Measurements from ENCODE around the gene ABHD5. TPM values are rescaled to one million over a fixed set of nuclear protein-coding genes. Genes with fewer than 3 reads are reported as not detected.
"Not testable (repeated sequence)": the region's sequence is repeated elsewhere in the genome, so short reads cannot be mapped to it uniquely, and the experiment has no call there.

The ABHD5 gene
- total RNA-seq (2014; rRNA removed; shearing (Covaris generic)) = 21.8 and 24.5 TPM in 2 replicates

DNA sequence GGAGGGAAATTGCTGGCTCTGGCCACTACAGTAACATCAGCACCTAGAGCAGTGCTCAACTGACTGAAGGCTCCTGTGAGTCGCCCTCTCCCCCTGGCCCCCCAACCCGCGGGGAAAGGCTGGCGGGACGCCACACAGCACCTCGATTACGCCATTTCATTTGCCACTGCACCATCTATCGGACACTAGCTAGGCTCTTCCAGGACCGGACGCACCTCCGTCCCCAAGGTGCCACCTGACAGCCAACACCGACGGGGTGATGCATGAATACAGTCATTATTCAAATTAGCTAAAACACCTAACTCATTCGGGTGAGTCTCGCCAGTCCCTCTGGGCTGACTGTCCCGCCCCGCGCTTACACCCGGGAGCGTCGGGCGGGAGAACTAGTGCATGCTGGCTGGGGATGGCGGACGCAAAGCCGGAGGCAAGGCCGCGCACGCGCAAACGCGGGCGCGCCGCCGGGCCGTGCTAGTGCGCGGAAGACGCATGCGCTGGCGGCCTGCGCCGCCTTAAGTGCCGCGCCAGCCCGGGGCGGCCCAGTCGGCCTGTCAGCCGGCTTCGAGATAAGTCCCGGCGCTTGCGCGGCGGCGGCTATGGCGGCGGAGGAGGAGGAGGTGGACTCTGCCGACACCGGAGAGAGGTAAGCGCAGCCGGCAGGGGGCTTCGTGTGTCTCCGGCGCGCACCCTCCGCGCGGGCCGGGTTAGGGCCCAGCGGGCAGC lies at the start of gene ABHD5:
Gene ABHD5 (plus strand): TSS at position 539 of the 720 bp plus-strand sequence. CDS start 55 bp downstream, at position 594.
- Histone ChIP-seq H3K27me3 (ENCODE audit: control insufficient read depth, insufficient read depth, low read length) (peaks cover 2% of the 10 kb centered on the region; the same call in 1 of the 2 replicates), H3K36me3 (replicated peaks; ENCODE audit: control insufficient read depth, insufficient read depth, low read length) (no peaks in the 10 kb centered on the region), H3K4me3 (ENCODE audit: insufficient read depth, low read depth, low read length) (peak within 1 kb of the TSS; percentile 85)
- DNase-seq = peak; percentile 97

DNA sequence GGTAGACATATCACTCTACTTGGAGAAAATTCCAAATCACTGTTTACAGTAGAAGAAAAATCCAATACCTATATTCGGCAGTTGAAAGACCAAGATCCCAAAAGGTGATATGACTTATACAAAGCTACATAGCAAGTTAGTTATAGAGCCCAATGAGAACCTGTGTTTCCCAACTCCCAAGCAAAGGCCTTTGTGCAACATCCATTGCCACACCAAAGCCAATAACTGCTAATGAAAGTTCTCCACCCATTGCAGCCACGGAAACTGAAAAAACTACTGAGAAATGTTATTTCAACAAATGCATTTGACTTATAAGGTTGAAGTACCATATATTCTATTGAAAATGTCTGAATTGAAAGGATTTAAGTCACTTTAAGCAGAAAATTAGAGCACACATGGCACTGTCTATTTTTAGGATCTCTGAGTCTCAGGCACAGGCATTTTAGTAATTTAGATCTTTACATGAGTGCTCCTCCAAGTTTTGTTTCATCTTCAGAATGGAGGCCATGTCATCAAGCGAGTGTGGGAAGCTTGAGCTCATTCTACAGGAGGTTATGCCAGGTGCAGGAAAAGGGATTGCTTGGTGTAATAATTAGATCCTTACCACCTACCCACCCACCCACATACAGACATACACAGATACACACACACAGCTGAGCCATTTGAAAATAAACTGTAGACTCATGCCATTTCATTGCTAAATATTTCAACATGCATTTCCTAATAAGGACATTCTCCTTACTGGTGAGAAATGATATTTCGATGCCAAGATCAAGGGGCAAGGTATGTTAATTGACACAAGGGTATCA lies 49.2 kb upstream of the ABHD5 start:
- Histone ChIP-seq H3K36me3 (replicated peaks; ENCODE audit: control insufficient read depth, insufficient read depth, low read length) (no peaks in the 10 kb centered on the region), H3K4me3 (ENCODE audit: insufficient read depth, low read depth, low read length) (no peak overlapping the region), H3K27me3 (ENCODE audit: control insufficient read depth, insufficient read depth, low read length) (no peaks in the 10 kb centered on the region)
- no peak for DNase-seq

DNA sequence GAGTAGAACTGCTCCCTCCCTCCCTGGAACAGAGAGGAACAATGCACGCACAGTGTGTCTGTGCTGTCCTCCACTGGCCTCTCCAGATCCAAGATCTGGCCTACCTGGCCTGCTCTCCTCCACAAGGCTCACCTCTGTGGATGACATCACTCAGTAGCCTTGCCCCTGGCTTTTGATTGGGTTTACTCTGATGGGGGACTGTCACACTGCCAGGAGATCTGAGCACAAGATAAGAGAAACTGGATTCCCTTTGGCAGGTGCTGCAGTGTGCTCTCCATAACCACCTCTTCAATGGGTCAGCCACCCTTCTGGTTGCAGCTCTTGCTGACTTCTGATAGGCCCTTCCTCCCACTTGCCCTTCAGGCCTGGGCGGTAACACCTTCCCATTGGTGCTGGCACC lies 46.3 kb upstream of the ABHD5 start:
- Histone ChIP-seq H3K4me3 (ENCODE audit: insufficient read depth, low read depth, low read length) (no peak overlapping the region), H3K36me3 (replicated peaks; ENCODE audit: control insufficient read depth, insufficient read depth, low read length) (no peaks in the 10 kb centered on the region), H3K27me3 (ENCODE audit: control insufficient read depth, insufficient read depth, low read length) (no peaks in the 10 kb centered on the region)
- no peak for DNase-seq

DNA sequence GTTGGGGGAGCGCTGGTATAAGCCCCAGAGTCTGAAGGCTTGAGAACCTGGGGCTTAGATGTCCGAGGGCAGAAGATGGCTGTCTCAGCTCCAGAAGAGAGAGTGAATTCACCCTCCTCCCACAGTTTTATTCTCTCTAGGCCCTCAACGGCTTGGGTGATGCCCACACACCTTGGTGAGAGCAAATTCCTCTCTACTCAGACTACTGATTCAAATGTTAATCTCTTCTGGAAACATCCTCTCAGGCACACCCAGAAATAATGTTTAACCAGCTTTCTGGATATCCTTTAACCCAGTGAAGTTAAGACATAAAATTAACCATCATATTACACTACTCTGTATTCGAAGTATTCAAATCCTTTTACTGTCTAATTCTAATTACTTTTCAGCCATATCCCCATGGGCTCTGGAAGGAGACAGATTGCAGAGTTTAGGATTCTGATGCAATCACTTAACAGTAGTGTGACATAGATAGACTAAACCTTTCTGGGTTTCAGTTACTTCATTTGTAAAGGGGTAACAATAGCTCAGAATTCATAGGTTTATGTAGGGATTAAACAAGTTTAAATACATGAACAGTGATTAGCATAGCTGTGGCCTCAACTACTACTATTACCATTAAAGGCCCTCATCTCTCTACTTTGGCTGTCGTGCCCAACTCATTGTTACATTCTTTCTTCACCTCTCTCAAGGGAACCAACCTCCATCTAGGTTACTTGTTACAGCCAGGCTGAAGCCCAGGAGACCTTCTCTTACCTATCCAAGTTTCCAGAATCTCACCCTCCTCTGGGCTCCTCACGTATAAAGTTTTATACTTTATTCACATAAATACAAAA lies 43.2 kb upstream of the ABHD5 start:
- no peak for DNase-seq
- no peak overlapping the region for H3K4me3 ChIP-seq (ENCODE audit: insufficient read depth, low read depth, low read length)

DNA sequence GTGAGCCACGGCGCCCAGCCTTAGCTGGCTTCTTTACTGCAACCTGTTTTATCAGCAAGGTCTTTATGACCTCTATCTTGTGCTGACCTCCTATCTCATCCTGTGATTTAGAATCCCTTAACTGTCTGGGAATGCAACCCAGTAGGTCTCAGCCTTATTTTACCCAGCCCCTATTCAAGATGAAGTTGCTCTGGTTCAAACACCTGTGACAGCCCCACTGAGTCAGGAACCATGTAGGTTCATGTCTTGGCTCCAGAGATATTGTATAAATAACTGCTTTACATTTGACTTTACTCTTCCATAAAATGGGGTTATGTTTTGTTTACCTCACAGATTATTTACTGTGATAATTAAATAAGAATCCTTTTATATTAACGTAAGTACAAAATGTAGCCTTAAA lies 41.8 kb upstream of the ABHD5 start:
- no peaks in the 10 kb centered on the region for H3K27me3 ChIP-seq (ENCODE audit: control insufficient read depth, insufficient read depth, low read length)
- DNase-seq = no peak
- no peak overlapping the region for H3K4me3 ChIP-seq (ENCODE audit: insufficient read depth, low read depth, low read length)
- no peaks in the 10 kb centered on the region for H3K36me3 ChIP-seq (replicated peaks; ENCODE audit: control insufficient read depth, insufficient read depth, low read length)

More for the DNA sequence above, 43.2 kb upstream of the ABHD5 start:
- Histone ChIP-seq H3K27me3 (ENCODE audit: control insufficient read depth, insufficient read depth, low read length) (no peaks in the 10 kb centered on the region), H3K36me3 (replicated peaks; ENCODE audit: control insufficient read depth, insufficient read depth, low read length) (no peaks in the 10 kb centered on the region)

DNA sequence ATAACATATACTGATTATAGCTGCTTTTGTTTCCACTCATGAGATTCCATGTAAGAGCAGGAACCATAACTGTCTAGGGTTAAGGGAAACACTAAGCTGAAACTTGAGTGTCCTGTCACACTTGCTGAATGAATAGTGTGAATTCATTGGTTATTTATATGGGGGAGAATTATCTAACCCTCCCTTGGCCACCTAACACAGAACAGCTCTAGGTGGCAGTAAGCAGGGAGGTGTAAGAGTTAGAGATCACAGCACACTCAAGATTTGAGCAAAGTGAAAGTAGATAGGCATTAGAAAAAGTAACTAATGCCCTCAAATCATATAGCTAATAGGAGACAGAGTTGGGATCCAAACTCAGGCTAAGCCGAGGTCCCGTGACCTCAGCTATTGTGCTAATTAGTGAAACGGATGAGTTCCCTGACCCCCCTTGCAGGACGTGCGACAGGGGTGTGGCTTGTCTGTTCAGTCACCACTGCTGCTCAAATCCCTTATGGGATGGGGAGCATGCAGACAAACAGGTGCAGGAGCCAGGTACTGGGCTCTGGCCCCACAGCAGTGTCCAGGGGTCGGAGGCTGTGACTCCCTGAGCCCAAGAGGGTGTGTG lies 41.3 kb upstream of the ABHD5 start:
- DNase-seq = peak; percentile 24
- no peaks in the 10 kb centered on the region for H3K36me3 ChIP-seq (replicated peaks; ENCODE audit: control insufficient read depth, insufficient read depth, low read length)
- no peaks in the 10 kb centered on the region for H3K27me3 ChIP-seq (ENCODE audit: control insufficient read depth, insufficient read depth, low read length)
- no peak overlapping the region for H3K4me3 ChIP-seq (ENCODE audit: insufficient read depth, low read depth, low read length)

DNA sequence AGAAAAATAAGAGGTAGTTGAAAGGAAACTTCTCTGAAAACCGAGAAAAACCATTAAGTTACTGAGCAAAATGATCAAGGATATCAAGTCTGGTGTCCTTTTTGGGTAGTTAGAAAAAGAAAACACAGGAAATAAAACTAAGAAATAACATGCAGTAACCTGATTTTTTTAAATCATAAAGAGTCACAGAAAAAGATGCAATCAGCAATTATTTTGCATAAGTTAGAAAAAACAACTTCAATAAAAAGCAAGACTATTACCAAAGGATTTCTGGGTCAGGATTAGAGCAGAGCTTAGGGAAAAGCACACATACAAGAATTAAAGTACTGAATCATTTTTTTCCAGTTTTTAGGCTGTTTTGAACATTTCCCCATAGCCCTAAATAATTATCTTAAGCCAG lies 40.4 kb upstream of the ABHD5 start:
- Histone ChIP-seq H3K27me3 (ENCODE audit: control insufficient read depth, insufficient read depth, low read length) (no peaks in the 10 kb centered on the region), H3K4me3 (ENCODE audit: insufficient read depth, low read depth, low read length) (no peak overlapping the region)

DNA sequence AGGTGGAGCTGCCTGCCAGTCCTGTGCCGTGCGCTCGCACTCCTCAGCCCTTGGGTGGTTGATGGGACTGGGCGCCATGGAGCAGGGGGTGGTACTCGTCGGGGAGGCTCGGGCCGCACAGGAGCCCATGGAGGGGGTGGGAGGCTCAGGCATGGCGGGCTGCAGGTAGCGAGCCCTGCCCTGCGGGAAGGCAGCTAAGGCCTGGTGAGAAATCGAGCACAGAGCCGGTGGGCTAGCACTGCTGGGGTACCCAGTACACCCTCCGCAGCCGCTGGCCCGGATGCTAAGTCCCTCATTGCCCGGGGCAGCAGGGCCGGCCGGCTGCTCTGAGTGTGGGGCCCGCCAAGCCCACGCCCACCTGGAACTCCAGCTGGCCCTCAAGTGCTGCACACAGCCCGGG lies 34.3 kb upstream of the ABHD5 start:
- not testable (repeated sequence) for H3K27me3 ChIP-seq (ENCODE audit: control insufficient read depth, insufficient read depth, low read length); DNase-seq; H3K4me3 ChIP-seq (ENCODE audit: insufficient read depth, low read depth, low read length); H3K36me3 ChIP-seq (replicated peaks; ENCODE audit: control insufficient read depth, insufficient read depth, low read length)

More for the DNA sequence above, 40.4 kb upstream of the ABHD5 start:
- no peak for DNase-seq
- no peaks in the 10 kb centered on the region for H3K36me3 ChIP-seq (replicated peaks; ENCODE audit: control insufficient read depth, insufficient read depth, low read length)

DNA sequence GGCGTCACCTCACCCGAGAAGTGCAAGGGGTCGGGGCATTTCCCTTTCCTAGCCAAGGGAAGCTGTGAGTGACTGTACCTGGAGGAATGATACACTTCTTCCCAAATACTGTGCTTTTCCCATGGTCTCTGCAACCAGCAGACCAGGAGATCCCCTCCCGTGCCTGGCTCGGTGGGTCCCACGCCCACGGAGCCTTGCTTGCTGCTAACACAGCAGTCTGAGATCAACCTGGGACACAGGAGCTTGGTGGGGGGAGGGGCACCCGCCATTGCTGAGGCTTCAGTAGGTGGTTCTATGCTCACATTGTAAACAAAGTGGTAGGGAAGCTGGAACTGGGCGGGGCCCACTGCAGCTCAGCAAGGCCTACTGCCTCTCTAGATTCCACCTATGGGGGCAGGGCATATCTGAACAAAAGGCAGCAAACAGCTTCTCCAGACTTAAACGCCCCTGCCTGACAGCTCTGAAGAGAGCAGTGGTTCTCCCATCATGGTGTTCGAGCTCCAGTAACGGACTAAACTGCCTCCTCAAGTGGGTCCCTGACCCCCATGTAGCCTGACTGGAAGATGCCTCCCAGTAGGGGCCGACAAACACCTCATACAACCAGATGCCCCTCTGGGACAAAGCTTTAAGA lies 31.4 kb upstream of the ABHD5 start:
- Histone ChIP-seq H3K36me3 (replicated peaks; ENCODE audit: control insufficient read depth, insufficient read depth, low read length) (no peaks in the 10 kb centered on the region), H3K27me3 (ENCODE audit: control insufficient read depth, insufficient read depth, low read length) (no peaks in the 10 kb centered on the region), H3K4me3 (ENCODE audit: insufficient read depth, low read depth, low read length) (no peak overlapping the region)
- no peak for DNase-seq

DNA sequence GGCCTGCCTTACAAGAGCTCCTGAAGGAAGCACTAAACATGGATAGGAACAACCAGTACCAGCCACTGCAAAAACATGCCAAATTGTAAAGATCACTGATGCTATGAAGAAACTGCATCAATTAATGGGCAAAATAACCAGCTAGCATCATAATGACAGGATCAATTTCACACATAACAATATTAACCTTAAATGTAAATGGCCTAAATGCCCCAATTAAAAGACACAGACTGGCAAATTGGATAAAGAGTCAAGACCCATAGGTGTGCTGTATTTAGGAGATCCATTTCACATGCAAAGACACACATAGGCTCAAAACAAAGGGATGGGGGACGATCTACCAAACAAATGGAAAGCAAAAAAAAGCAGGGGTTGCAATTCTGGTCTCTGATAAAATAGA lies 29.4 kb upstream of the ABHD5 start:
- H3K27me3 ChIP-seq (ENCODE audit: control insufficient read depth, insufficient read depth, low read length); H3K4me3 ChIP-seq (ENCODE audit: insufficient read depth, low read depth, low read length); DNase-seq; H3K36me3 ChIP-seq (replicated peaks; ENCODE audit: control insufficient read depth, insufficient read depth, low read length): not testable (repeated sequence)

DNA sequence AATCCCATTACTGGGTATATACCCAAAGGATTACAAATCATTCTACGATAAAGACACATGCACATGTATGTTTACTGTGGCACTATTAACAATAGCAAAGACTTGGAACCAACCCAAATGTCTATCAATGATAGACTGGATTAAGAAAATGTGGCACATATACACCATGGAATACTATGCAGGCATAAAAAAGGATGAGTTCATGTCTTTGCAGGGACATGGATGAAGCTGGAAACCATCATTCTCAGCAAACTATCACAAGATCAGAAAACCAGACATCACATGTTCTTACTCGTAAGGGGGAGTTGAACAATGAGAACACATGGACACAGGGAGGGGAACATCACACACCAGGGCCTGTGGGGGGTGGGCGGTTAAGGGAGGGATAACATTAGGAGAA lies 25.7 kb upstream of the ABHD5 start:
- not testable (repeated sequence) for H3K27me3 ChIP-seq (ENCODE audit: control insufficient read depth, insufficient read depth, low read length); H3K4me3 ChIP-seq (ENCODE audit: insufficient read depth, low read depth, low read length); H3K36me3 ChIP-seq (replicated peaks; ENCODE audit: control insufficient read depth, insufficient read depth, low read length); DNase-seq

DNA sequence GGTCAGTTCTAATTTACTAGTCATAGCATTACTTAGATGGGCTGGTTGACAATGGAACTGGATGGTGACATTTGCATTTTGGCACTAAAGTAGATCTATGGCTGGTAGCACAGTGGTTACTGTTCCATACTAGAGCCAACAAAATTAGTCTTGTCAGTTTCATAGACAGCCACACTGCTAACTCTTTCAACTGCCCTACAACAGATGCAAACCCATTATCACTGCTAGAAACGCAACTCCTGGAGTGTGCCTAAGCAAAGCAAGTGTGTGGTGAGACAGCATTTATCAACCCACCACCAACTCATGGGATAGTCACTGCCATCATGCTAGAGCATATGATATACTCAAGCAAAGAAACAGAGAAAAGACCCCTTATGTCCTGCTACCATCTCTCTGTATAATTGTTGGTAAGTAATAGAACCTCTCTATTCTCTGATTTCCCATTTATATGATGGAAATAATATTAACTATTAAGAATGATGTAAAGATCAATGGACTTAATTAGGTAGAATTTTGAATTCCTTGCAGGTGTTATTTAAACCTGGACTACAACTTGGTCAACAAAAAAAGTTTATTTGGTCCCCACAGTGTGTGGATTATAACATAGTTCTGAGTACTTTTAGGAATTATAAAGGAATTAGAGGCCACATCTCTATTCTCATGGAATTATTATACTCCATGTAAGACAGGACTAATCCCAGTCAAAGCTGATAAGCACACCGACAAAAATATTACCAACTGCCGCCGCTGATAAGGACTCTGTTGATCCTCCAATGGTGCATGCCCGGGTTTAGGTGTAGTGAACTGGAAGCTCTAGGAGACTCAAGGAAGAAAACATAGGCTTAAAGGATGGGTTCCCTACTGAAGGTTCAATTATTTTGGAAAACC lies 19.9 kb upstream of the ABHD5 start:
- Histone ChIP-seq H3K4me3 (ENCODE audit: insufficient read depth, low read depth, low read length) (no peak overlapping the region), H3K27me3 (ENCODE audit: control insufficient read depth, insufficient read depth, low read length) (no peaks in the 10 kb centered on the region), H3K36me3 (replicated peaks; ENCODE audit: control insufficient read depth, insufficient read depth, low read length) (no peaks in the 10 kb centered on the region)
- DNase-seq = no peak

Measured in H7 (cell line).